ENCODE measurements around the gene IBA57. TPM values are rescaled to one million over a fixed set of nuclear protein-coding genes. Genes with fewer than 3 reads are reported as not detected.

Gene IBA57
- total and polyA plus RNA-seq, 2 of the 8 experiments (the other 6 are each of a cell fraction or from before 2014, with no cell fraction given): 2.6 to 5.9 TPM

DNA sequence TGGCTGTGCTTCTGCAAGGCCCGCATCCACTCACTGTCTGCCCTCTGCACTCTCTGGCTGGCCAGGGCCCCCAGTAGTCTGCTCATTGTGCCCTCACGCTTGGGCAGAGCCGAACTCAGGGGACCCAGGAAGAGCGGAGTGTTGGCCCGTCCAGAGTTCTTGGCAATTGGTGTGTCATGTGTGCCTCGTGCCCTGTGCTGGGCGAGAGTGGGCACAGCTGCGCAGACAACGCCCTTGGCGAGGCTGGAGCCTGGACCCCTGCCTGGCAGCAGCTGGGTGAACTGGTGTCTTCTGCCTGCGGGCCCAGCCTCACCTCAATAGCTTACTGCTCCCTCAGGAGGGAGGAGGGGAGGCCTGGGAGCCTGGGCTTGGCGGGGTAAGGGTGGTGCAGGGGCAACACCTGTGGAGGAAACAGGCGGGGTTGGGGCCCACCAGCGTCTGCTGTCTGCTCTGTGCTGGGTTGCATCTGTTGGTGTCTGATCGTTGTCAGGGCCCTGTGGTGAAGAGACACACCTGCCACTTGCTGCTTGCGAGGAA lies 23.4 kb upstream of the IBA57 start:
- DNase-seq (ENCODE audit: low read depth in 1 of 2, low spot score in 2 of 2): no peak
- TF ChIP-seq RFX5 (IDR thresholded peaks at IDR 0.05; ENCODE audit: borderline replicate concordance, low read depth, low read length) (no peak), SIRT6 (IDR thresholded peaks at IDR 0.05; ENCODE audit: low read length) (no peak), SIX5 (IDR thresholded peaks at IDR 0.05; ENCODE audit: low read depth, low read length) (no peak), SRF (IDR thresholded peaks at IDR 0.05; ENCODE audit: low read depth, low read length) (no peak), HDAC2 (IDR thresholded peaks at IDR 0.05; ENCODE audit: borderline replicate concordance in 1 of 2, low read depth in 2 of 2, low read length in 2 of 2) (no peak), CBX8 (IDR thresholded peaks at IDR 0.05; ENCODE audit: borderline replicate concordance, low read depth, low read length) (no peak), RBBP5 (IDR thresholded peaks at IDR 0.05; ENCODE audit: borderline replicate concordance, low read depth, low read length) (no peak), KDM1A (IDR thresholded peaks at IDR 0.05; ENCODE audit: borderline replicate concordance, low read length) (no peak), CEBPB (IDR thresholded peaks at IDR 0.05; ENCODE audit: low read depth, low read length) (no peak), RAD21 (IDR thresholded peaks at IDR 0.05 in 1 of 2, conservative IDR thresholded peaks at IDR 0.05 in 1 of 2; ENCODE audit: low read depth in 2 of 2, low read length in 2 of 2) (no peak)
- TF ChIP-seq, protein P1, sequence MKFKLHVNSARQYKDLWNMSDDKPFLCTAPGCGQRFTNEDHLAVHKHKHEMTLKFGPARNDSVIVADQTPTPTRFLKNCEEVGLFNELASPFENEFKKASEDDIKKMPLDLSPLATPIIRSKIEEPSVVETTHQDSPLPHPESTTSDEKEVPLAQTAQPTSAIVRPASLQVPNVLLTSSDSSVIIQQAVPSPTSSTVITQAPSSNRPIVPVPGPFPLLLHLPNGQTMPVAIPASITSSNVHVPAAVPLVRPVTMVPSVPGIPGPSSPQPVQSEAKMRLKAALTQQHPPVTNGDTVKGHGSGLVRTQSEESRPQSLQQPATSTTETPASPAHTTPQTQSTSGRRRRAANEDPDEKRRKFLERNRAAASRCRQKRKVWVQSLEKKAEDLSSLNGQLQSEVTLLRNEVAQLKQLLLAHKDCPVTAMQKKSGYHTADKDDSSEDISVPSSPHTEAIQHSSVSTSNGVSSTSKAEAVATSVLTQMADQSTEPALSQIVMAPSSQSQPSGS (IDR thresholded peaks at IDR 0.05; ENCODE audit: low read length): no peak

More for the DNA sequence above, 23.4 kb upstream of the IBA57 start:
- Histone ChIP-seq H3K4me1 (replicated peaks in 1 of 4; ENCODE audit: control insufficient read depth in 3 of 4, insufficient read depth in 4 of 4, low read length in 3 of 4) (peaks cover 0 to 10% (median 6%) of the 10 kb centered on the region in 4 experiments; a peak in 5 of 7 replicates), H2BK5ac (ENCODE audit: low read depth, low read length) (no peak overlapping the region), H3K18ac (ENCODE audit: extremely low read depth, low read length) (no peak overlapping the region), H3K27ac (ENCODE audit: low read depth, low read length) (no peak overlapping the region), H3K4ac (replicated peaks; ENCODE audit: insufficient read length, low read depth, low read length) (no peak overlapping the region), H3K79me2 (ENCODE audit: control insufficient read depth in 1 of 2, insufficient read depth in 2 of 2, low read length in 2 of 2) (peaks cover 0 to 43% of the 10 kb centered on the region in 2 experiments; a peak in 3 of 4 replicates), H2AK5ac (ENCODE audit: low read depth, low read length) (no peak overlapping the region), H4K91ac (replicated peaks; ENCODE audit: insufficient read length, low read length) (no peak overlapping the region), H3K23me2 (ENCODE audit: low read depth, low read length) (peaks cover 5% of the 10 kb centered on the region; the same call in 1 of the 2 replicates), H2BK120ac (replicated peaks; ENCODE audit: low read depth, low read length) (no peak overlapping the region), H4K20me1 (replicated peaks in 1 of 2; ENCODE audit: control insufficient read depth in 1 of 2, insufficient read depth in 2 of 2, low read length in 2 of 2) (peaks cover 8 to 27% of the 10 kb centered on the region in 2 experiments), H4K8ac (ENCODE audit: extremely low read depth, insufficient read depth, low read length) (no peak overlapping the region), H3K23ac (ENCODE audit: insufficient read length) (no peak overlapping the region), H4K5ac (ENCODE audit: insufficient read length, low read depth, low read length) (no peak overlapping the region), H2BK20ac (ENCODE audit: low read length) (no peak overlapping the region), H2BK15ac (ENCODE audit: low read length) (no peak overlapping the region), H3K4me2 (ENCODE audit: insufficient read depth in 1 of 2, low read depth in 2 of 2, low read length in 2 of 2) (no peak overlapping the region), H3K27me3 (replicated peaks in 1 of 4; ENCODE audit: control insufficient read depth in 3 of 4, extremely low read depth in 1 of 4, insufficient read depth in 3 of 4, low read length in 3 of 4) (peaks cover 0 to 4% (median under 1%) of the 10 kb centered on the region in 4 experiments; a peak in 2 of 7 replicates), H2AFZ (ENCODE audit: low read length) (no peak overlapping the region), H3K9me3 (ENCODE audit: insufficient read depth in 2 of 2, low read depth in 1 of 2, low read length in 1 of 2) (no peaks in the 10 kb centered on the region), H3K4me3 (ENCODE audit: extremely low read depth in 1 of 4, insufficient read depth in 2 of 4, low read depth in 3 of 4, low read length in 4 of 4) (no peak overlapping the region), H3K36me3 (ENCODE audit: control insufficient read depth in 2 of 4, insufficient read depth in 4 of 4, low read length in 3 of 4) (no peaks in the 10 kb centered on the region), H2BK12ac (ENCODE audit: low read depth, low read length) (no peak overlapping the region), H3K56ac (replicated peaks; ENCODE audit: insufficient read length, low read depth, low read length) (no peak overlapping the region), H3K9ac (replicated peaks in 1 of 4; ENCODE audit: extremely low read depth in 1 of 4, low read depth in 3 of 4, low read length in 3 of 4) (no peak overlapping the region), H3K79me1 (ENCODE audit: low read depth, low read length) (peaks cover 23% of the 10 kb centered on the region), H3K14ac (ENCODE audit: insufficient read length) (no peak overlapping the region)
- no peak for FAIRE-seq
- ChIA-PET POLR2A (ENCODE audit: partially characterized antibody) (interaction anchor here (0.7 to 3.9 kb wide), 6 partner anchors 8 to 69 kb away, joined by 3 to 30 read pairs (median 4); partner anchors contain the start of genes GJC2 and IBA57), CTCF (ENCODE audit: partially characterized antibody) (interaction anchor here (1.4 to 1.8 kb wide), 5 partner anchors 11 to 138 kb away, joined by 3 to 12 read pairs (median 5); partner anchors contain the start of gene IBA57)
- WGBS, 2 experiments (ENCODE audit: extremely low coverage in 1 of 2, insufficient coverage in 1 of 2, insufficient read length in 1 of 2, insufficient replicate concordance in 2 of 2, low coverage in 1 of 2, low lambda C conversion rate in 2 of 2, missing lambda C conversion rate in 1 of 2): 85% methylated on average over 12 of the region's 16 CpGs; no CpG with 5 or more reads in 1 of the 2 experiments
